Measurements from ENCODE around the gene CACNA1D.
"Not testable (repeated sequence)": the region's sequence is repeated elsewhere in the genome, so short reads cannot be mapped to it uniquely, and the experiment has no call there.

Gene CACNA1D

DNA sequence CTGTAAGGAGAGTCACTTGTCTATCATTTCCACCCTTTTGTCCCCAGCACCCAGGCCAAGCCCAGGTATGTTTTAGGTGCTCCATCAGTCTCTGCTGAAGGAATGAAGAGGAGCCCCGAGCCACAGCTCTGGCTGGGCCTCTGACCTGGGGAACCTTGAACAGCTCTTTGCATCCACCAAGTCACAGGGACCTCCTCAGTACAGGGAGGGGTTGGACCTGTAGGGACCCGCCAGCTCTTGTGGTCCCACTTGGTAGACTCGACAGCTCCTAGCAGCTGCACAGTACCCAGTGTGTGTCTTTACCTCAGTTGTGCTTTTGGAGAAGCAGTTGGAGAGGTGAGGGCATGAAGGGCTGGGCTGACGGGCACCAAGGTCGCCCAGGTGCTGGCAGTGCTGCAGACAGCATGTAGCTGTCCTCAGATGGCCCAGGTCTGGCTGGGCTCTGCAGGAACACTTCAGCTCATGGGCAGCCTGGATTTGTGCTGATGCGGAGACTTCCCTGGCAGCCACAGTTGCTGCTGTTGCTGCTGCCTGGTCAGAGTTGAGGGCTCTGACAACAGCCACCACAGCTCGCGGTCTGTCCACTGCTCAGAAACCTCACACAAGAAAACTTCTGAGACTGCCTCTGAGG is 123.6 kb downstream of the CACNA1D start:
- no peak for DNase-seq

GRCh38 chr3:53618524-53618906 is 124.1 kb downstream of the CACNA1D start:
- no peak for DNase-seq

DNA sequence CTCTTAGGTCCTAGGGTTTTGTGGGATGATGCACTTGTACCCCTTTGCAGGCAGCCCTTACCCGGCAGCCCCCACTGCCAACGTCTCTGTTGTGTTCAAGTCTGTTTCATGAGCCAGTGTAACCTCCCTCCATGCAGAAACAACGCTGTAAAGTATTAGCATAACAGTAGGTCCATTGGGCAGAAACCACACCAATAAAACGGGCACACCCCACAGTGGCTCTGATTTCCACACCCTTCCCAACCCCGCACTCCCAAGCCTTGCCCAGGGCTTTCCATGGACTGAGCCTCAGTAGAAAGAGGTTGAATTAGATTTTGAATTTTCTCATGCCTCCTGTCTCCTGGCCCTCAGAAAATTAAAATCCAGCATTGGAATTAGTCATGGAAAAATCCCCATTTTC is 124.5 kb downstream of the CACNA1D start:
- no peak for DNase-seq

DNA sequence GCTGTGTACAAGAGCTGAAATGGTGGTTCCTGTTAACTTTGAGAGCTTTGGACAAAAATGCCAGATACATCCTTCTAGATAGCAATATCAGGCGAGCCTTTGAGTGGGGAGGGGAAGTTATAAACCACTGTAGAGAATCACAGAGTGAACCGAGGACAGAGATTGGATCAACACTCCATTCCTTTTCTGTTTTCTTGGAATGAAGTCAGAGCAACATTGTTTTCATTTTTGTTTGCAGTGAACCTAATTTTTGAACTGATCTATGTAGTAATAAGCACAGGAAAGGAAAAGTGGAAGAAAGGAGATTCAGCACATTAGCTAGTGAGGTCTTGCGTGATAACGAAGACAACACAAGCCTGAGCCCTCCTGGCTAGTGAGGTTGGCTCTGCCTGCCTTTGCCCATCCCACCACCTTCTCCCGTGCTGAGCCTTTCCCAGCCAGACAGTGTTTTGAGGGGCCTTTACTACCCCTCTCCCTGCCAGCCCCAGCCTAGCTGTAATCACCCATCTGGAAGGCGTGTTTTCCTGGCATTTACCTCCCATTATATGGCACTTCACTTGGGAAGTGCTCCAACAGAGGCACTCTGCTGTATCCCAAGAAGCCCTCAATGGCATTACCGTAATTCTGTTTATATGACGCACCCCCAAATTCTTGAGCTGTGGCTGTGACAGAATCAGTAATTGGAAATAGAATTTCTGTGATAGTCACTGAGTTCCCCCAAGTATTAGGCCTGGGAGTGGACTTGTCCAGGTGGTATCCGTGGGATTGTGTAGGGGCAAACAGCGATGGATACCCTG is 129.8 kb downstream of the CACNA1D start:
- DNase-seq: no peak

DNA sequence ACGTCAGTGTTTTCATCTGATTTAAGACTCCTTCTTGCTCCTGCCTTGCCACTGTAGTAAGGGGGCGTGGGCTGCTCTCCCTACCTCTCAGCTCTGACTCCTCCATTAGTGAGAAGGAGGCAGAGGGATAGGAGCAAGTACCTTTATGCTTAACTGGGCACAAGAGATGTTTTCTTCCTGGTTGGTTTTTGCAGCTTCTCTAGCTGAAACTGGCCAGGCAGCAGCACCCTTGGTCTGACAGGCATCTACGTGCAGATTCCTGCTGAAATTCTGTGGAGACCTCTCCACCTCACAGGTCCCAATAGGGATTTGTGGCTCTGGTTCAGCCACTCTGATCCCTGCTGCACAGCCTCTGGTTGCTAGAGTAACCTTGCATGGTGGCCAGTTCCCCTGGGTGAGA is 132.5 kb downstream of the CACNA1D start:
- DNase-seq: no peak

DNA sequence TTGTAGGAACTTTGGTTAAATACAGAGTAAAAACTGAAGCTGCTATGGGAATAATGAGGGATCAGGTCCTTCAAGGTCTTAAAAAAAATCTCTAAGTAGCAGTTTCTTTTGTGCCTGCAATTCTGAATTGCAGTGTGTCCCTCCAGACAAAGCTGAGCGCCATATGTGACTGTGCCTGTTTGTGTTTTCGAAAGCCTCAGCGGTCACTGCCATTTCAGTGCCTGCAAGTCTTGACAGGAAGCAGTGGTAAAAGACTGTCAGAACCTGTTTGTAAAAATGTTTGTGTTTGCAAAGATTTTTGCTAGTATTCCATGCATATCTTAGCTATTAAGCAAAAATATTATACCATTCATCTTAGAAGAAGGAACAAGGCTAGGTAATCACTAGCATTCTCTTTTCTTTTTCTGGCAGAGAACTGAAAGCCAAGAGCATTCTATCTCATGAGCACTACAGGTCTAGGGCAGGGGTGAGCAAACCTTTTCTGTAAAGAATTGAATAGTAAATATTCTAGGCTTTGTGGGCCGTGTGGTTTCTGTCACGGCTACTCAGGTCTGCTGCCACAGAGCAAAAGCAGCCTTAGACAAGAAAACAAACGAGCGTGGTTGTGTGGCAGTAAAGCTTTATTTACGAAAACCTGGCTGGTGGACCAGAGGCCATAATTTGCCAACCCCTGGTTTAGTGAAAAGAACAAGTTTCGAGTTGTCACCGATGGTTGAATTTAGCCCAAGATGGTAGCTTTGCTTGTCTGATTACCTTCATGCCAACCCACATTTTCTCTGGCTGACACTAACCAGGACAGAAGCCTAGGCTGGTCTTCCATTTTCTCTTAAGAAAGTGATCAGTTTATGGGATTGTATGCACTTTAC is 134.4 kb downstream of the CACNA1D start:
- DNase-seq: no peak

GRCh38 chr3:53629402-53629723 is 135.0 kb downstream of the CACNA1D start:
- DNase-seq: no peak

DNA sequence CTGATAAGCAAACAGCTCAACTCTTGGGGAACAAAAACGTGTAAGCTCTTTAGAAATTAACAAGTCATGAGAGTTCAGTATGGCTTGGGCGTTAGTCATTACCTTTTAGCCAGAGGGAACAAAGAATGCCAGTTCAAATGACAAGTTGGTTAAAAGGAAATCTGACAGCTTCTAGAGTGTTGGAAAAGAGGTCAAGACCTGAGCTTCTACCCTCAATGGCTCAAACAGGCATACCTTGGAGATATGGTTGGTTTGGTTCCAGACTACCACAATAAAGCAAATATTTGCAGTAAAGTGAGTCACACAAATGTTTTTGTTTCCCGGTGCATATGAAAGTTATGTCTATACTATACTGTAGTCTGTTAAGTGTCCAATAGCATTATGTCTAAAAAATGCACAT is 136.1 kb downstream of the CACNA1D start:
- DNase-seq: no peak

DNA sequence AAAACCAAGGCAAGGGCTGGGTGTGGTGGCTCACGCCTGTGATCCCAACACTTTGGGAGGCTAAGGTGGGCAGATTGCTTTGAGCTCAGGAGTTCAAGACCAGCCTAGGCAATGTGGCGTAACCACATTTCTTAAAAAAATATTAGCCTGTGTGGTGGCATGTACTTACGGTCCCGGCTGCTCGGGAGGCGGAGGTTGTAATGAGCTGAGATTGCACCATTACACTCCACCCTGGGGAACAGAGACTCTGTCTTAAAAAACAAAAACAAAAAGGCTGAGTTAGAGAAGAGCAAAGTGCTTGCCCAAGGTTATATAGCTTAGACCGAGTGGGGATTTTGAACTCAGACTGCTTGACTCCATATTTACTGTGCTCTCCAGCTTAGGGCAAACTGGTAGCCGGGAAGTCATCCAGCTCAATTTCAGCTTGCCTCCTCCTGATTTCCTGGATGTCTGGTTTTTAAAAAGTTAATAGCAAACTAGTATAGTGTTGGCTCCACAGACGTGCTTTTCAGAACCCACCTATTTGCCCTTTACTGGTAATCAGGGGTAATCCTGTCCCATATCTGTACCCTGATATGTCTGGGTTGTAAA is 138.9 kb downstream of the CACNA1D start:
- no peak for DNase-seq

DNA sequence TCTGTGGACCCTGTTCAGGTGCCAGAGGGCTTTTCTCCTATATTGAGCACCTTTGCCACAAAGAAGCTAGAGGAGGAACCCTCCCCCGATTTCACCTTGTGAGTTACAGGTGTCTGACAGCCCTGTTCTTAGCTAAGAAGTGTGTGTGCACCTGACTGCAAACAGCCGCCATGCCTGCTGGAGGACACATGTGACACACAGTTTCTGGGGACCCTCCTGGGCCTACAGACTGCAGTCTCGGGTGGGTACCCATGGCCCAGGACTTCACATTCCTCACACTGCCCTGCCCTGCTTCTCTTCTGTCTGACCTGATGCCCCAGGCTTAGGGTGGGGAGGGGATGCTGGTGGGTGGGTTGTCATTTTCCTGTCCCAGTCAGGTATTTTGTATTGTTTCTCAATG is 140.6 kb downstream of the CACNA1D start:
- DNase-seq: no peak

DNA sequence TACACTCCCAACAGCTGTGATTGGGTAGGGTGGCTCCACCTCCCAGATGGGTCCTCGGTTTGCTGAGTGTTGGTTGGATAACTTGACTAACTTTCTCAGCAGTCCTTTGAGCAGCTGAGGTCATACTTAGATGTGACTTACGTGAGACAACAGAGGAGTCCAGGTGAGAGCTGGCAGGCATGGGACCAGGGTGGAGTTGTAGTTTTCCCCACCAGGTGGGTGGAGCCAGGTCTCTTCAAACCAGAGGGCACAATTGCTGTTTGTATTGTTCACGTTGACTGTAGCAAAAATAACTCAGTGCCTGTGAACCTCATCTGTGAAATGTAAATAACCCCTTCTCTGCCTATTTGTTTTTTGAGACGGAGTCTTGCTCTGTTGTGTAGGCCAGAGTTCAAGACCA is 144.4 kb downstream of the CACNA1D start:
- not testable (repeated sequence) for DNase-seq

DNA sequence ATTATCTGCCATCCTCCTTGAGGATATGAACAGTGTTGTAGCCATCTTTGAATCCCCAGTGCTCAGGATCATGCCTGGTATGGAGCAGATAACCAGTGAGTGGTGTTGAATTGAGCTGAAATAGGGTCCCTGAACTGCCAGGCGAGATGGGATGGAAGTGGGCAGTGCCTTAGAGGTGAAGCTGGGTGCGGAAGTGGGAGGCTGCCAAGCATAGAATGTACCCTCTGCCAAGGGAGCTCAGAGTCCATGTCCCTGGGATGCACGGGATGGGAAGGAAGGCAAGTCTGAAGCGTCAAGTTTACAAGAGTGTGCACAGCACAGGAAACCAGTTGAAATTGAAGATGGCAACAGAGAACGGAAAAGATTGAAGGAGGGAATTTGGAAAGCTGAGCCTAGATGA is 147.0 kb downstream of the CACNA1D start:
- DNase-seq: no peak

GRCh38 chr3:53642211-53642610 is 147.8 kb downstream of the CACNA1D start:
- no peak for DNase-seq

GRCh38 chr3:53643757-53644156 is 149.3 kb downstream of the CACNA1D start:
- DNase-seq: no peak

- DNase-seq: no peak
Observed at GRCh38 chr3:53645754-53646153, 151.3 kb downstream of the CACNA1D start.

DNA sequence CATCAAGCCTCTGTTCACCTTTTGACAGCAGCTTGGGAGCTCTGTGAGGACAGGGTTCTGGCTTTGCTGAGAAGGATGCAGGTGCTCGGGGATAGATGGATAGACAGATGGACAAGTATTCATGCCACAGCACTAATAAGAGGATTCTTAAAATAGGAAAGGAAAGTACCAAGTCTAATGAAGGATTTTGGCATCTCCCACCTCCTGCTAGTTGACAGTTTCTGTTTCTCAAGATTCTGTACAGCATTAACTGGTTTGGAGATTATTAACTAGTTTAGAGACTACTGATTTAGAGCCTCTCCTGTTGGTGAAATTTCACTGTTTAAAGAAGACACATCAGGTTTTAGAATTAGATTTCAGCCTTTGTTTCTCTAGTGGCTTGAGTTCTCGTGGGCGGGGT is 152.3 kb downstream of the CACNA1D start:
- DNase-seq: no peak

DNA sequence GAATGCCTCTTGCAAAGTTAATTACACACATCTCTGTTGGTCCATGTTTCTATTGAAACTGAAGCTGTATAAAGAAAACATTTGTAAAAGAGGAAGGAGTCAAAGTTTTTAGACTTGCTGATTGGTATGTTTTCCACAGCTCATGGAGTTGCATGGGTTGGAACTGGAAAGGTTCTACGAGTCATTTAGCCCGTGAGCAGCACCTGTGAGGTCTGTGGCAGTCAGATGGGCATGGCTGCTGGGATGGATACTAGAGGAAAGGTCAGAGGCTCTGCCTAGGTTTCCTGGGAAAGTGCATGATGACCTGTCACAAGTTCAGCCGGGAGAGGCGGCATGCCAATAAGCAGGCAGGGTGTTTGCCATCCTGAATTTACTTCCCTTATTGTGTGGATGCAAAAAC is 155.4 kb downstream of the CACNA1D start:
- no peak for DNase-seq

DNA sequence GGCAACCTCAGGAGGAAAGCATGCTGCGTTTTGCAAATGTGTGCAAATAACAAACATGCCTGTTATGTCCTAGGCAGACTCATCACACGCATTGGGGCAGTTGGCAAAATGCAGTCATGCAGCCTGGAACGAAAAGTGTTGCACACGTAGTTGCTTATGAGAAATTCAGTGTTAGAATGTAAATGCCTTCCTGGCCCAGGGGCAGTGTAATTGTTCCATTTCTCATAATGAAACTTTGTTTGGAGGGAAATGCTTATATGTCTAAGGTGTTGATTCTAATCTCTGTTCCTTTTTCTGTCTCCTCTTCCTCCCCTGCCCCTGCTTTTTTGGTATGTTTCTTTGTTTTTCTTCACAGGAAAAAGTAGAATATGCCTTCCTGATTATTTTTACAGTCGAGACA is 156.0 kb downstream of the CACNA1D start:
- no peak for DNase-seq

DNA sequence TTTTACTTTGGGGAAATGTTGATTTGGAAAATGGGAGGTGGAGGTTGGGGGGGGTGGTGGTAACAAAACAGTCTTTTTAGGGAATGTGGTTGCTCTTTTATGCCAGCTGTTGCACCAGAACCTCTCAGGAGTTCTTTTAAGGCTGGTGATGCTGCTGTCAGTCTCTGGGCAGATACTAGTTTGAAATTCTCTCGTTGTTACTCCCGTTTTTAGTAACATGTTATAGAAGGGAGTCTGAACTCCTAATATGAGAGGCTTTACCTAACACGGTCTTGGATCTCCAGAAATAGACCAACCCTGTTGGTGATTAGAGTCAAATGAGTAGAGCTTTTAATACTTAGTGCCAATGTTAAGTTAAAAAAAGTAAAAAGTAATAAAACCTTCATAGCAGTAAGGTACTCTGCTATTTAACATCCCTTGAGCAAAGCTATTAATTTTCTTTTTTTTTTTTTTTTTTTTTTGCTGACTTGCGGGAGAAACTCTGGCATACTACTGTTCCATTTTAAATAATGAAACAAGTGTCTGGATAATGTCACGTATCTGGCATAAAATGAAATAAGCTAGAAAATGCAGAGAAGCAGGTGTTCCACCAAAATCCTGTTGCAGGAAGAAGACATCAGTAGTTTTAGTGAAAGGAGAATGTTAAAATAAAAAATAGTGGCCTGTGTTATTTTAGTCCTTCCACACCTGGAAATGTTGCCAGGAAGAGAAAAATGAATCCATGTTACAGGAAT is 156.7 kb downstream of the CACNA1D start:
- DNase-seq: no peak

- no peak for DNase-seq
Observed at GRCh38 chr3:53651927-53652326, 157.5 kb downstream of the CACNA1D start.

GRCh38 chr3:53657651-53658050 is 163.2 kb downstream of the CACNA1D start:
- no peak for DNase-seq

DNA sequence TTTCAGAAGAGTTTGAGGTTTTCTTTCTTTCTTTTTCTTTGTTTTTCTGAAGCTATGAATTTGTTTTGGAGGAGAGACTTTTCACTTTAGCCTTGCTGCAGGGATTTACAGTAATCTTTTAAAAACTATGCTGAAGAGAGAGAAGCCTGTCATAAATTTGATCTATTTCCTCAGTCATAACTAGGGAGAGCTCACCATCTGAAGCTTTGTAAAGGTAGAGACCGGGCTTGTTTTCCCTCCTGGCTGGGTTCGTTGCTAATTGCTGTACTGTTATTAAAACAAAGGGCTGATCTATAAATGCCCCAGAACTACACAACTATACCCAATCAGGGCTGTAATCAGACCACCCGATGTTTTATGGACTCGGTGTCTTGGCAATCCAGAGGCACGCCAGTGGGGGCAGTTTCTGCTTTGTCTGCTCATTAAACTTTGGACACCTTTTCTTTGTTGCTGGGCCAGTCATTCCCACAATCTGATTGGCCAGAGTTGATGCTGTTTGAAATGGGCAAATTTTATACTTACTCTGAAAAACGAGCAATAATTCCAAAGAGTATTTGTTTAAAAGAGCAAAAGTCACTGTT is 164.3 kb downstream of the CACNA1D start:
- DNase-seq: no peak
